Parathyroid adenoma (tissue), 2 donors: ENCODE results near the gene CNOT4.

Source experiments
- H2AFZ ChIP-seq: fragments of 300-600 bp; sonication (generic); one replicate; pipeline ENCODE4 v1.7.0; 2017; ENCODE audit warnings: antibody characterized with exemption, mild to moderate bottlenecking
- H3K27ac ChIP-seq: fragments of 300-600 bp; sonication (generic); one replicate; pipeline ENCODE4 v1.7.0; 2017
- H3K27me3 ChIP-seq: fragments of 300-600 bp; sonication (generic); one replicate; pipeline ENCODE4 v1.7.0; 2017; ENCODE audit warnings: low read length; ENCODE audit not compliant: control insufficient read depth, insufficient read depth
- H3K36me3 ChIP-seq: fragments of 300-600 bp; sonication (generic); one replicate; pipeline ENCODE4 v1.7.0; 2017; ENCODE audit warnings: low read length; ENCODE audit not compliant: control insufficient read depth, insufficient read depth
- H3K4me1 ChIP-seq: fragments of 300-600 bp; sonication (generic); one replicate; pipeline ENCODE4 v1.7.0; 2017; ENCODE audit warnings: control low read depth
- H3K4me2 ChIP-seq: fragments of 300-600 bp; sonication (generic); one replicate; pipeline ENCODE4 v1.7.0; 2017; ENCODE audit warnings: low read length
- H3K4me3 ChIP-seq: fragments of 300-600 bp; sonication (generic); one replicate; pipeline ENCODE4 v1.7.0; 2017; ENCODE audit warnings: low read depth, low read length
- H3K79me2 ChIP-seq: fragments of 300-600 bp; sonication (generic); one replicate; pipeline ENCODE4 v1.7.0; 2017; ENCODE audit warnings: control low read depth
- H3K9ac ChIP-seq: fragments of 300-600 bp; sonication (generic); one replicate; pipeline ENCODE4 v1.7.0; 2017; ENCODE audit warnings: mild to moderate bottlenecking
- H3K9me3 ChIP-seq: fragments of 300-600 bp; sonication (generic); one replicate; pipeline ENCODE4 v1.7.0; 2017; ENCODE audit warnings: low read length; ENCODE audit not compliant: control insufficient read depth
- TF ChIP-seq, protein P1 (sequence below): fragments of 300-600 bp; sonication (generic); IDR thresholded peaks from one replicate; pipeline ENCODE4 v1.7.0; 2017; ENCODE audit warnings: antibody characterized with exemption, mild to moderate bottlenecking
- donor health status: primary hyperparathyroidism.

The CNOT4 gene

DNA sequence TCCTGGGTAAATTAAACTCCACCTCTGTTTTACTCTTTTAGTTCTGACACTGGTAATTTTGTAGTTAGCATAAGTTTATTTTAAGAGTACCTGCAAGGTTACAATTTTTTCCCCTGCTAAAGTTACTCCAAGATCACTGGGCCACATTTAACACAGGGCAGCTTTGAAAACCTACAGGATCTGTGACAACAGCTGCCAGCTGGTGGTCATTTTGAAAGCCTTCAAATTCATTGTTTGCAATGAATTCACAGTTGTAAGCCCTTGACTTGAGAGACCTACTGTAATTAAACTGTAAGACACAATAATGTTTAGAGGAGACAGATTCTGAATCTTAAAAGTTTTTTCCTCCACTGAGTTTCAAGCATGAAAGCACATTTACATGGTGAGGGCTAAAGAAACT is 129.6 kb downstream of the CNOT4 start:
- no peak overlapping the region for H3K4me2 ChIP-seq
- TF ChIP-seq, protein P1, sequence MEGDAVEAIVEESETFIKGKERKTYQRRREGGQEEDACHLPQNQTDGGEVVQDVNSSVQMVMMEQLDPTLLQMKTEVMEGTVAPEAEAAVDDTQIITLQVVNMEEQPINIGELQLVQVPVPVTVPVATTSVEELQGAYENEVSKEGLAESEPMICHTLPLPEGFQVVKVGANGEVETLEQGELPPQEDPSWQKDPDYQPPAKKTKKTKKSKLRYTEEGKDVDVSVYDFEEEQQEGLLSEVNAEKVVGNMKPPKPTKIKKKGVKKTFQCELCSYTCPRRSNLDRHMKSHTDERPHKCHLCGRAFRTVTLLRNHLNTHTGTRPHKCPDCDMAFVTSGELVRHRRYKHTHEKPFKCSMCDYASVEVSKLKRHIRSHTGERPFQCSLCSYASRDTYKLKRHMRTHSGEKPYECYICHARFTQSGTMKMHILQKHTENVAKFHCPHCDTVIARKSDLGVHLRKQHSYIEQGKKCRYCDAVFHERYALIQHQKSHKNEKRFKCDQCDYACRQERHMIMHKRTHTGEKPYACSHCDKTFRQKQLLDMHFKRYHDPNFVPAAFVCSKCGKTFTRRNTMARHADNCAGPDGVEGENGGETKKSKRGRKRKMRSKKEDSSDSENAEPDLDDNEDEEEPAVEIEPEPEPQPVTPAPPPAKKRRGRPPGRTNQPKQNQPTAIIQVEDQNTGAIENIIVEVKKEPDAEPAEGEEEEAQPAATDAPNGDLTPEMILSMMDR: no peak
- H3K36me3 ChIP-seq: no peaks in the 10 kb centered on the region
- no peak overlapping the region for H3K27ac ChIP-seq
- no peak overlapping the region for H3K9ac ChIP-seq
- H3K27me3 ChIP-seq: no peaks in the 10 kb centered on the region
- no peaks in the 10 kb centered on the region for H3K79me2 ChIP-seq
- no peaks in the 10 kb centered on the region for H3K4me1 ChIP-seq
- H3K4me3 ChIP-seq: no peak overlapping the region
- H2AFZ ChIP-seq: no peak overlapping the region
- no peaks in the 10 kb centered on the region for H3K9me3 ChIP-seq

DNA sequence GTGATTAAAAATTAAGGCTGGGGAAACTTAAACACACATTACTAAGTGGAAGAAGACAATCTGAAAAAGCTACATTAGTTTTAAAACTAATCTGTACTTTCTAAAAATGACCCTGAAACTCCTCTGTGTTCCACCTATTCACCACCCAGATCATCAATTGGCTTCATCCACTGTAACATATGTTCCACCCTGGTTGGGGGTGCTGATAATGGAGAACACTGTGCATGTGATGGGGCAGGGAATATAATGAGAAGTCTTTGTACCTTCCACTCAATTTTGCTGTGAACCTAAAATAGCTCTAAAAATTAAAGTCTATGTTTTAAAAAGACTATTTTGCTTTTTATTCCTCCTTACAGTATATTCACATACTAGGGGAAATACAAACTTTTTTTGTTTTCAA is 132.7 kb downstream of the CNOT4 start:
- no peaks in the 10 kb centered on the region for H3K9me3 ChIP-seq
- TF ChIP-seq, protein P1: no peak
- H3K27ac ChIP-seq: no peak overlapping the region
- no peak overlapping the region for H2AFZ ChIP-seq
- H3K4me1 ChIP-seq: no peaks in the 10 kb centered on the region
- no peak overlapping the region for H3K4me3 ChIP-seq
- H3K79me2 ChIP-seq: no peaks in the 10 kb centered on the region
- H3K36me3 ChIP-seq: no peaks in the 10 kb centered on the region
- no peak overlapping the region for H3K4me2 ChIP-seq
- H3K27me3 ChIP-seq: no peaks in the 10 kb centered on the region
- H3K9ac ChIP-seq: no peak overlapping the region

DNA sequence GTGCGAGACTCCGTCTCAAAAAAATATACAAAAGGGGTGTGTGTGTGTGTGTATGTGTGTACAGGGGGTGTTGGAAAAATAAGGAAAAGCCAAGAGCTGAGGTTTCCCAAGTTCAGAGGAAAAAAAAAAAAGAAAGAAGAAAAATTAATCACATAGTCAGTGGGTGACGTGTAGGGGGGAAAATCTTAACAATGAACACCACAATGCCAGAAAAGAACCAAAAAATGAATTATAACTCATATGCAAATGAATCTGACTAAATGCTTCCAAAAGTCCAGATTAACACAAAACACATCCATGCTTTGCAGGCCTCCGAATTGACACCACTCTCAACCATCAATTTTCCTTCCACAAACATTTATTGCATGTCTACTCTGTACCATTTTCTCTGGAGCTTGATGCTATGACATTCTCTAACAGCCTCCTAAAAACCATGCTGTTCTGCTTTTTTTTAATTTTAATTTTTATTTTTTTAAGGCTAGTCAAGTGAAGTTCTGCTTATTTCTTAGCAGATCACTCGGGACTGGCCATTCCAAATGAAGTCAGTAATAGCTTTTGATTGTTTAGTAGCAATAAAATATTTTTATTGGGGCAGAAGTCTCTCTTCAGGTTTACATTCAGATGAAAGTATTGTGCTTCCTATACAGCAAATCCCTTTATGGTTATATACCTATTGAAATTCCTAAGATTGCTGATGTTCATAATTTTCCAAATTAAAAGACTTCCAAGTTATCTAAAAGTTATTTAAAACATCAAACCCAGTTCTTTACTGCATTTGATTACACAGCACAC is 133.8 kb downstream of the CNOT4 start:
- Histone ChIP-seq H3K4me1 (no peaks in the 10 kb centered on the region), H3K27me3 (no peaks in the 10 kb centered on the region), H2AFZ (no peak overlapping the region), H3K27ac (no peak overlapping the region), H3K36me3 (no peaks in the 10 kb centered on the region), H3K79me2 (peaks cover 2% of the 10 kb centered on the region), H3K4me2 (no peak overlapping the region), H3K9ac (no peak overlapping the region), H3K9me3 (no peaks in the 10 kb centered on the region), H3K4me3 (no peak overlapping the region)
- TF ChIP-seq, protein P1: no peak

DNA sequence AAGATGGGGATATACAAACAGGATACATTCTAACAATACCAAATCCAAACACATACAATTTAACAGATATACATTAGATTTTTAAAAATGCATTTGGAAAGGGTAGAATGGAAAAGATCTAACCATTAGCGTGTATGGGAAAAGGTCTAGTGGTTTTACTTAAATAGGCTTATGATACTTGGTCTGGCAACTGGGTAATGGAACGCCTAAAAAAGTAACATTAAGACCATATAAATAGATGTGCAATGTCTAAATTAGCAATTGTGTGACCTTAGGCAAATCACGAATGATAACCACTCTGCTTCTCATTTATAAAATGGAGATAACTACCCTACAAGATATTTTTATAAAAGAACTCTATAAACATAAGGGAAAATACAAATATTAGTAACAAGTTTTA is 135.2 kb downstream of the CNOT4 start:
- H3K27ac ChIP-seq: no peak overlapping the region
- peaks cover 2% of the 10 kb centered on the region for H3K79me2 ChIP-seq

More for the DNA sequence above, 135.2 kb downstream of the CNOT4 start:
- Histone ChIP-seq H3K4me1 (no peaks in the 10 kb centered on the region), H3K9me3 (no peaks in the 10 kb centered on the region), H3K4me2 (no peak overlapping the region), H3K27me3 (no peaks in the 10 kb centered on the region), H2AFZ (no peak overlapping the region), H3K36me3 (no peaks in the 10 kb centered on the region), H3K9ac (no peak overlapping the region), H3K4me3 (no peak overlapping the region)
- TF ChIP-seq, protein P1: no peak
